Endothelial cell of umbilical vein (primary cell): ENCODE data around the gene SYT7. TPM values are rescaled to one million over a fixed set of nuclear protein-coding genes. Genes with fewer than 3 reads are reported as not detected.

Experiments
- BruUV-seq: library from RNA; stranded (reverse); fragments of 400-500 nt; replicated peaks from 2 replicates; lab custom pipeline; 2021; lab: Mats Ljungman, UMichigan
- CTCF ChIA-PET: fragments of 300-600, 350-600 bp; sonication (Branson Sonifier 250); formaldehyde crosslinking; loops from one replicate; lab custom pipeline; 2021; ENCODE audit warnings: antibody characterized with exemption, inconsistent platforms; lab: Charles Lee
- POLR2A ChIA-PET: fragments of 300-600, 350-600 bp; sonication (Branson Sonifier 250); formaldehyde crosslinking; loops from one replicate; lab custom pipeline; 2021; ENCODE audit warnings: antibody characterized with exemption, inconsistent platforms; lab: Charles Lee
- DNase-seq: peaks from one replicate; pipeline ENCODE4 v3.0.0-alpha.2; 2011; ENCODE audit warnings: low read depth, low spot score
- FAIRE-seq: peaks from 2 replicates; lab custom pipeline; 2011; peaks lifted over from hg19 to GRCh38; lab: Jason Lieb, UNC
- H2AFZ ChIP-seq: 2 replicates; pipeline ENCODE4 v1.6.0; 2012; ENCODE audit warnings: low read depth, low read length, control low read depth, inconsistent platforms
- H3K27ac ChIP-seq: 2 replicates; pipeline ENCODE4 v1.5.1; 2011; ENCODE audit warnings: low read depth, mild to moderate bottlenecking, control low read depth, low read length, moderate library complexity; ENCODE audit not compliant: insufficient read depth
- H3K27me3 ChIP-seq, 2 experiments: 2 replicates each; pipeline versions ENCODE4 v1.6.0 to v1.6.1; 2011; ENCODE audit warnings: low read length in 2 of 2, mixed read lengths in 1 of 2; ENCODE audit not compliant: control insufficient read depth in 2 of 2, insufficient read depth in 2 of 2
- H3K36me3 ChIP-seq, 2 experiments: 2 replicates in 1 of 2; 3 replicates in 1 of 2; pipeline ENCODE4 v1.5.1; 2011; ENCODE audit warnings: low read length in 2 of 2, mild to moderate bottlenecking in 1 of 2, moderate library complexity in 1 of 2; ENCODE audit not compliant: control insufficient read depth in 2 of 2, insufficient read depth in 2 of 2; ENCODE audit errors: extremely low read depth in 1 of 2
- H3K4me1 ChIP-seq: 3 replicates; pipeline ENCODE4 v1.5.1; 2011; ENCODE audit warnings: mild to moderate bottlenecking, low read length; ENCODE audit not compliant: control insufficient read depth, insufficient read depth; ENCODE audit errors: extremely low read depth
- H3K4me2 ChIP-seq: 2 replicates; pipeline ENCODE4 v1.6.1; 2011; ENCODE audit warnings: low read length, control low read depth, mixed read lengths; ENCODE audit not compliant: insufficient read depth
- H3K4me3 ChIP-seq, 3 experiments: fragments of 200-600 bp in 1 of 3; sonication (generic), shearing (Covaris generic) in 1 of 3; replicated peaks in 1 of 3; 2 replicates each; pipeline ENCODE4 v1.5.1; 2011 to 2016; ENCODE audit warnings: control low read depth in 3 of 3, low read length in 3 of 3, mild to moderate bottlenecking in 2 of 3, inconsistent platforms in 1 of 3, low read depth in 1 of 3, moderate library complexity in 1 of 3; ENCODE audit not compliant: insufficient read depth in 1 of 3
- H3K79me2 ChIP-seq: 2 replicates; pipeline ENCODE4 v1.6.0; 2012; ENCODE audit warnings: low read length, inconsistent platforms; ENCODE audit not compliant: control insufficient read depth, insufficient read depth
- H3K9ac ChIP-seq: replicated peaks from 2 replicates; pipeline ENCODE3; 2011; ENCODE audit warnings: low read length, control low read depth; ENCODE audit not compliant: insufficient read depth; ENCODE audit errors: extremely low read depth
- H3K9me1 ChIP-seq: replicated peaks from 3 replicates; pipeline ENCODE4 v1.6.0; 2011; ENCODE audit warnings: mild to moderate bottlenecking, low read length; ENCODE audit not compliant: control insufficient read depth, insufficient read depth; ENCODE audit errors: extremely low read depth
- H3K9me3 ChIP-seq: replicated peaks from 2 replicates; pipeline ENCODE4 v1.5.1; 2012; ENCODE audit warnings: low read length, inconsistent platforms; ENCODE audit not compliant: control insufficient read depth, insufficient read depth
- H4K20me1 ChIP-seq: replicated peaks from 2 replicates; pipeline ENCODE3; 2011; ENCODE audit warnings: mild to moderate bottlenecking, low read length; ENCODE audit not compliant: control insufficient read depth, insufficient read depth; ENCODE audit errors: extremely low read depth
- CTCF ChIP-seq, 2 donors: IDR thresholded peaks; 1 replicate in 1 of 2; 2 replicates in 1 of 2; pipeline ENCODE4 v1.5.1; 2011; ENCODE audit warnings: low read length in 2 of 2, mild to moderate bottlenecking in 2 of 2, moderate library complexity in 2 of 2, control low read depth in 1 of 2, inconsistent platforms in 1 of 2, low read depth in 1 of 2; ENCODE audit not compliant: insufficient read depth in 1 of 2; ENCODE audit errors: extremely low read depth in 1 of 2
- EZH2 ChIP-seq: IDR thresholded peaks from 2 replicates; pipeline ENCODE4 v1.6.1; 2012; ENCODE audit warnings: borderline replicate concordance, low read depth, mild to moderate bottlenecking, moderate library complexity, low read length, inconsistent platforms; ENCODE audit not compliant: severe bottlenecking
- FOS ChIP-seq: IDR thresholded peaks from 2 replicates; pipeline ENCODE4 v1.6.1; 2011; ENCODE audit warnings: mild to moderate bottlenecking, low read length, moderate library complexity, borderline replicate concordance; ENCODE audit not compliant: insufficient read depth
- GATA2 ChIP-seq: IDR thresholded peaks from 2 replicates; pipeline ENCODE4 v1.7.0; 2011; ENCODE audit warnings: low read depth, mild to moderate bottlenecking, moderate library complexity, mixed read lengths, low read length; ENCODE audit not compliant: insufficient read length, insufficient read depth
- JUN ChIP-seq: IDR thresholded peaks from 2 replicates; pipeline ENCODE4 v1.6.1; 2011; ENCODE audit warnings: borderline replicate concordance, low read depth; ENCODE audit not compliant: insufficient read length, insufficient read depth
- MYC ChIP-seq: IDR thresholded peaks from one replicate; pipeline ENCODE4 v1.6.1; 2011; ENCODE audit warnings: mild to moderate bottlenecking, low read depth, low read length
- POLR2A ChIP-seq: IDR thresholded peaks from 2 replicates; pipeline ENCODE4 v1.6.1; 2012; ENCODE audit warnings: low read depth, mild to moderate bottlenecking, control low read depth, low read length
- POLR2AphosphoS5 ChIP-seq: IDR thresholded peaks from 2 replicates; pipeline ENCODE4 v1.6.1; 2012; ENCODE audit warnings: low read depth, mild to moderate bottlenecking, control low read depth, low read length, moderate library complexity; ENCODE audit not compliant: insufficient read depth
- dilution Hi-C: fragments of 300-500 bp; cut with MboI; formaldehyde crosslinking; loops from one replicate; pipeline ENCODE4 v1.15.0; 2019; ENCODE audit warnings: low sequenced_read_pairs; ENCODE audit not compliant: extremely low pct_ligation_motif_present
- intact Hi-C: fragments of 100-400 bp; cut with micrococcal nuclease; formaldehyde crosslinking; loops from one replicate; pipeline ENCODE4 v1.10.0; 2022
- polyA plus RNA-seq, 4 experiments: library from polyadenylated mRNA; depleted of rRNA in 3 of 4; stranded (reverse) in 3 of 4; unstranded in 1 of 4; fragments of >200 nt; gene quantifications; 2 replicates each; pipeline versions ENCODE4 v1.2.1 to v1.2.3, GENCODE V29; 2011 to 2012; ENCODE audit warnings: missing spikeins in 1 of 4
- total RNA-seq: library from RNA; stranded (reverse); gene quantifications from 2 replicates; pipeline ENCODE4 v1.2.3, GENCODE V29; 2021
- TF ChIP-seq, protein P1 (sequence below): IDR thresholded peaks from 2 replicates; pipeline ENCODE4 v1.6.1; 2011; ENCODE audit not compliant: insufficient read depth, insufficient read length

The SYT7 gene
- total and polyA plus RNA-seq, 2 donors (not counting 3 experiments of a cell fraction or from before 2014, with no cell fraction given): 0.08 to 0.55 TPM

DNA sequence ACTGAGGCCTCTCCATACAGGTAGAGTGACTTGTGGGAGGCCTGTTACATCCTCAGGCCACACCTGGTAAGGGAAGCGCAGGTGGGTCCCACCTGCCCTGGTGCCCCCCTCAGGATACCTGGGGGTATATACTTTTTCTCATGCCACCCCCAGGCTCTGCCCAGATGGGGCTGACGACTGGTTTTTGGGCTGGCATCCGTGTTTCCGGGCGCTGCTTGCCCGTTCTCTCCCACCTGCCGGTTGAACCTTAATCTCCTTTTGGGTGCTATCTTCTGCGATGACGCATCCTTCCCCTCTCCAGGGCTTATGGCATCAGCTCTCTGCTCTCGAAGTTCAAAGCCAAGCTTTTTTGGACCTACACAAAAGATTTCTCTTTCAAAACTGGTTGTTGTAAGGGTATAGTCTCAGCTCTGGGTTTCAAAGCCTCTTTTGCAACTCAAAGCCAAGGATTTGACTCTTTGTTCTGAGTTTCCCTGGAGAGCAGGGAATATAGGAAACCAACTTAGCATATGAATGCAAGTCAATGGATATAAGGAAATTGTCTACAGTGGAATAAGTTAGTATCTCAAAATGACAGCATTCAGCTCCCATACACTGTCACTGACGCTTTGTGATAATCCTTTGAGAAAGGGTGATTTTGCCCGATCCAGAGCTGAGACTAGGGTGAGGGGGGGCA lies 80.9 kb downstream of the SYT7 start:
- H3K27ac ChIP-seq: no peak overlapping the region
- TF ChIP-seq FOS: no peak
- TF ChIP-seq CTCF (IDR thresholded peaks at IDR 0.05; ENCODE audit: extremely low read depth in 1 of 2, insufficient read depth in 1 of 2, low read depth in 1 of 2, low read length in 2 of 2): no peak
- TF ChIP-seq JUN: no peak
- TF ChIP-seq MYC: no peak
- TF ChIP-seq, protein P1, sequence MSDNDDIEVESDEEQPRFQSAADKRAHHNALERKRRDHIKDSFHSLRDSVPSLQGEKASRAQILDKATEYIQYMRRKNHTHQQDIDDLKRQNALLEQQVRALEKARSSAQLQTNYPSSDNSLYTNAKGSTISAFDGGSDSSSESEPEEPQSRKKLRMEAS: no peak
- TF ChIP-seq POLR2AphosphoS5: no peak
- TF ChIP-seq GATA2: no peak
- no peak for TF ChIP-seq EZH2
- TF ChIP-seq POLR2A: no peak
- dilution Hi-C loops (no loop called here), intact Hi-C loops (no loop called here)
- H3K27me3 ChIP-seq: peaks cover 0 to 2% of the 10 kb centered on the region in 2 experiments
- no TSS peak for BruUV-seq
- H3K4me1 ChIP-seq: no peaks in the 10 kb centered on the region
- H3K79me2 ChIP-seq: no peaks in the 10 kb centered on the region
- no peak for DNase-seq
- POLR2A ChIA-PET: no interaction called here
- H3K9me3 ChIP-seq: no peaks in the 10 kb centered on the region
- H3K36me3 ChIP-seq: no peaks in the 10 kb centered on the region
- no peaks in the 10 kb centered on the region for H4K20me1 ChIP-seq
- no peaks in the 10 kb centered on the region for H3K9me1 ChIP-seq
- H3K4me2 ChIP-seq: no peak overlapping the region
- H3K9ac ChIP-seq: no peak overlapping the region
- no peak overlapping the region for H2AFZ ChIP-seq
- CTCF ChIA-PET: interaction anchor here (1.4 to 5.4 kb wide), 3 partner anchors 17 to 32 kb away, joined by 4 to 34 read pairs (median 8); no protein-coding TSS in a partner anchor
- H3K4me3 ChIP-seq: no peak overlapping the region
- no peak for FAIRE-seq
